Measurements from ENCODE around the gene RNU6-7. TPM values are rescaled to one million over a fixed set of nuclear protein-coding genes. Genes with fewer than 3 reads are reported as not detected.

Gene RNU6-7
- total RNA-seq, 1 experiment from 2014 or later, result not detected

GRCh38 chr14:32209471-32209870, 7.6 kb downstream of the RNU6-7 start:
- CTCF ChIA-PET, result no interaction called here
- TF ChIP-seq EZH2 (IDR thresholded peaks at IDR 0.05; ENCODE audit: low read depth) (no peak), CTCF (conservative IDR thresholded peaks at IDR 0.05) (no peak)
- no peak overlapping the region for H2AFZ ChIP-seq
- no peaks in the 10 kb centered on the region for H3K9me3 ChIP-seq (ENCODE audit: insufficient read depth, low read depth)
- 0 out of 2 replicates have a peak, but pooled peaks cover 3% of the 10 kb centered on the region for H3K4me1 ChIP-seq (replicated peaks; ENCODE audit: insufficient read depth)
- H3K27ac ChIP-seq, result no peak overlapping the region
- no peaks in the 10 kb centered on the region for H3K27me3 ChIP-seq (ENCODE audit: insufficient read depth, low read depth)
- H3K4me3 ChIP-seq, result no peak overlapping the region
- no peaks in the 10 kb centered on the region for H3K36me3 ChIP-seq (ENCODE audit: low read depth)
- no TSS peak for BruUV-seq (replicated peaks)
- no peak overlapping the region for H3K4me2 ChIP-seq
- intact Hi-C loops (cut with micrococcal nuclease; ENCODE audit: unreplicated experiment), result no loop called here
- H3F3A ChIP-seq (ENCODE audit: insufficient read depth, low read depth), result no peaks in the 10 kb centered on the region
- H3K9me2 ChIP-seq (ENCODE audit: insufficient read depth), result no peaks in the 10 kb centered on the region
- no peaks in the 10 kb centered on the region for H3K79me2 ChIP-seq (ENCODE audit: low read depth)
- no peak for DNase-seq
- POLR2A ChIA-PET (ENCODE audit: unreplicated experiment), result no interaction called here
- no peaks in the 10 kb centered on the region for H4K20me1 ChIP-seq (ENCODE audit: insufficient read depth)

GRCh38 chr14:32211068-32211404, 9.2 kb downstream of the RNU6-7 start:
- CTCF ChIA-PET, result no interaction called here
- H3K4me2 ChIP-seq, result no peak overlapping the region

GRCh38 chr14:32212833-32213232, 11.0 kb downstream of the RNU6-7 start:
- Histone ChIP-seq H4K20me1 (ENCODE audit: insufficient read depth) (no peaks in the 10 kb centered on the region), H3K27me3 (ENCODE audit: insufficient read depth, low read depth) (no peaks in the 10 kb centered on the region), H3K4me1 (replicated peaks; ENCODE audit: insufficient read depth) (no peaks in the 10 kb centered on the region), H3K36me3 (ENCODE audit: low read depth) (no peaks in the 10 kb centered on the region), H3K27ac (no peak overlapping the region), H3F3A (ENCODE audit: insufficient read depth, low read depth) (no peaks in the 10 kb centered on the region), H3K4me3 (no peak overlapping the region), H3K9me3 (ENCODE audit: insufficient read depth, low read depth) (no peaks in the 10 kb centered on the region), H3K9me2 (ENCODE audit: insufficient read depth) (no peaks in the 10 kb centered on the region), H3K79me2 (ENCODE audit: low read depth) (no peaks in the 10 kb centered on the region), H3K4me2 (no peak overlapping the region), H2AFZ (no peak overlapping the region)
- ChIA-PET POLR2A (ENCODE audit: unreplicated experiment) (no interaction called here), CTCF (no interaction called here)
- TF ChIP-seq CTCF (conservative IDR thresholded peaks at IDR 0.05) (no peak), EZH2 (IDR thresholded peaks at IDR 0.05; ENCODE audit: low read depth) (no peak)
- intact Hi-C loops (cut with micrococcal nuclease; ENCODE audit: unreplicated experiment), result no loop called here
- no TSS peak for BruUV-seq (replicated peaks)
- no peak for DNase-seq

More at GRCh38 chr14:32211068-32211404, 9.2 kb downstream of the RNU6-7 start:
- H4K20me1 ChIP-seq (ENCODE audit: insufficient read depth), result no peaks in the 10 kb centered on the region
- no peak overlapping the region for H3K4me3 ChIP-seq
- no peak overlapping the region for H3K27ac ChIP-seq
- H2AFZ ChIP-seq, result no peak overlapping the region
- H3K9me2 ChIP-seq (ENCODE audit: insufficient read depth), result no peaks in the 10 kb centered on the region
- no peaks in the 10 kb centered on the region for H3K79me2 ChIP-seq (ENCODE audit: low read depth)
- POLR2A ChIA-PET (ENCODE audit: unreplicated experiment), result no interaction called here
- no peaks in the 10 kb centered on the region for H3K9me3 ChIP-seq (ENCODE audit: insufficient read depth, low read depth)
- intact Hi-C loops (cut with micrococcal nuclease; ENCODE audit: unreplicated experiment), result no loop called here
- TF ChIP-seq CTCF (conservative IDR thresholded peaks at IDR 0.05) (no peak), EZH2 (IDR thresholded peaks at IDR 0.05; ENCODE audit: low read depth) (no peak)
- no TSS peak for BruUV-seq (replicated peaks)
- H3K4me1 ChIP-seq (replicated peaks; ENCODE audit: insufficient read depth), result no peaks in the 10 kb centered on the region
- H3K36me3 ChIP-seq (ENCODE audit: low read depth), result no peaks in the 10 kb centered on the region
- H3K27me3 ChIP-seq (ENCODE audit: insufficient read depth, low read depth), result no peaks in the 10 kb centered on the region
- no peak for DNase-seq
- no peaks in the 10 kb centered on the region for H3F3A ChIP-seq (ENCODE audit: insufficient read depth, low read depth)

All from PC-9 (cell line).